ENCODE data around the gene TCF7L2.

The TCF7L2 gene

GRCh38 chr10:112949875-112950507 is at the start of gene TCF7L2:
TCF7L2 (plus strand) TSS chr10:112950247; CDS start chr10:112950757, 510 bp downstream.
- peak; percentile 83 for DNase-seq (ENCODE audit: low spot score)

- DNase-seq (ENCODE audit: low spot score) = no peak
These were observed 47.3 kb upstream of the TCF7L2 start for GRCh38 chr10:112902730-112903129.

- no peak for DNase-seq (ENCODE audit: low spot score)
These were observed 46.0 kb upstream of the TCF7L2 start for GRCh38 chr10:112904000-112904399.

GRCh38 chr10:112906945-112907344 is 43.1 kb upstream of the TCF7L2 start:
- no peak for DNase-seq (ENCODE audit: low spot score)

- DNase-seq (ENCODE audit: low spot score) = no peak
These were observed 42.2 kb upstream of the TCF7L2 start for GRCh38 chr10:112907893-112908292.

GRCh38 chr10:112911206-112911605 is 38.8 kb upstream of the TCF7L2 start:
- no peak for DNase-seq (ENCODE audit: low spot score)

GRCh38 chr10:112912410-112912928 is 37.6 kb upstream of the TCF7L2 start:
- no peak for DNase-seq (ENCODE audit: low spot score)

GRCh38 chr10:112913255-112913654 is 36.8 kb upstream of the TCF7L2 start:
- DNase-seq (ENCODE audit: low spot score) = no peak

- DNase-seq (ENCODE audit: low spot score) = no peak
These were observed 36.3 kb upstream of the TCF7L2 start for GRCh38 chr10:112913661-112914287.

- no peak for DNase-seq (ENCODE audit: low spot score)
These were observed 35.6 kb upstream of the TCF7L2 start for GRCh38 chr10:112914288-112914952.

GRCh38 chr10:112915590-112916572 is 34.2 kb upstream of the TCF7L2 start:
- no peak for DNase-seq (ENCODE audit: low spot score)

GRCh38 chr10:112917681-112918080 is 32.4 kb upstream of the TCF7L2 start:
- DNase-seq (ENCODE audit: low spot score) = no peak

GRCh38 chr10:112918771-112919170 is 31.3 kb upstream of the TCF7L2 start:
- DNase-seq (ENCODE audit: low spot score) = no peak

- DNase-seq (ENCODE audit: low spot score) = no peak
These were observed 30.3 kb upstream of the TCF7L2 start for GRCh38 chr10:112919721-112920120.

GRCh38 chr10:112926906-112927688 is 22.9 kb upstream of the TCF7L2 start:
- no peak for DNase-seq (ENCODE audit: low spot score)

GRCh38 chr10:112927980-112928379 is 22.1 kb upstream of the TCF7L2 start:
- no peak for DNase-seq (ENCODE audit: low spot score)

- no peak for DNase-seq (ENCODE audit: low spot score)
These were observed 17.4 kb upstream of the TCF7L2 start for GRCh38 chr10:112932658-112933057.

- DNase-seq (ENCODE audit: low spot score) = no peak
These were observed 15.9 kb upstream of the TCF7L2 start for GRCh38 chr10:112934193-112934592.

- no peak for DNase-seq (ENCODE audit: low spot score)
These were observed 11.1 kb upstream of the TCF7L2 start for GRCh38 chr10:112938808-112939482.

- DNase-seq (ENCODE audit: low spot score) = no peak
These were observed 4.2 kb upstream of the TCF7L2 start for GRCh38 chr10:112945811-112946210.

GRCh38 chr10:112946649-112947048 is 3.4 kb upstream of the TCF7L2 start:
- DNase-seq (ENCODE audit: low spot score) = no peak
